Fibroblast of pulmonary artery (primary cell): ENCODE results near the gene ANO7.

Experiments used
- DNase-seq: peaks from one replicate; pipeline ENCODE4 v3.0.0-alpha.2; 2010; ENCODE audit warnings: low read depth
- H3K4me3 ChIP-seq: replicated peaks from 2 replicates; pipeline ENCODE4 v1.5.1; 2011; ENCODE audit warnings: low read depth, mild to moderate bottlenecking, control low read depth, low read length, moderate library complexity
- TF ChIP-seq, protein P1 (sequence below): IDR thresholded peaks from 2 replicates; pipeline ENCODE4 v1.5.1; 2011; ENCODE audit warnings: mild to moderate bottlenecking, control low read depth, low read length, inconsistent platforms; ENCODE audit errors: missing control alignments

The ANO7 gene

GRCh38 chr2:241238693-241239198 is 50.3 kb downstream of the ANO7 start:
- no peak overlapping the region for H3K4me3 ChIP-seq
- TF ChIP-seq, protein P1, sequence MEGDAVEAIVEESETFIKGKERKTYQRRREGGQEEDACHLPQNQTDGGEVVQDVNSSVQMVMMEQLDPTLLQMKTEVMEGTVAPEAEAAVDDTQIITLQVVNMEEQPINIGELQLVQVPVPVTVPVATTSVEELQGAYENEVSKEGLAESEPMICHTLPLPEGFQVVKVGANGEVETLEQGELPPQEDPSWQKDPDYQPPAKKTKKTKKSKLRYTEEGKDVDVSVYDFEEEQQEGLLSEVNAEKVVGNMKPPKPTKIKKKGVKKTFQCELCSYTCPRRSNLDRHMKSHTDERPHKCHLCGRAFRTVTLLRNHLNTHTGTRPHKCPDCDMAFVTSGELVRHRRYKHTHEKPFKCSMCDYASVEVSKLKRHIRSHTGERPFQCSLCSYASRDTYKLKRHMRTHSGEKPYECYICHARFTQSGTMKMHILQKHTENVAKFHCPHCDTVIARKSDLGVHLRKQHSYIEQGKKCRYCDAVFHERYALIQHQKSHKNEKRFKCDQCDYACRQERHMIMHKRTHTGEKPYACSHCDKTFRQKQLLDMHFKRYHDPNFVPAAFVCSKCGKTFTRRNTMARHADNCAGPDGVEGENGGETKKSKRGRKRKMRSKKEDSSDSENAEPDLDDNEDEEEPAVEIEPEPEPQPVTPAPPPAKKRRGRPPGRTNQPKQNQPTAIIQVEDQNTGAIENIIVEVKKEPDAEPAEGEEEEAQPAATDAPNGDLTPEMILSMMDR, result no peak
- DNase-seq, result no peak

DNA sequence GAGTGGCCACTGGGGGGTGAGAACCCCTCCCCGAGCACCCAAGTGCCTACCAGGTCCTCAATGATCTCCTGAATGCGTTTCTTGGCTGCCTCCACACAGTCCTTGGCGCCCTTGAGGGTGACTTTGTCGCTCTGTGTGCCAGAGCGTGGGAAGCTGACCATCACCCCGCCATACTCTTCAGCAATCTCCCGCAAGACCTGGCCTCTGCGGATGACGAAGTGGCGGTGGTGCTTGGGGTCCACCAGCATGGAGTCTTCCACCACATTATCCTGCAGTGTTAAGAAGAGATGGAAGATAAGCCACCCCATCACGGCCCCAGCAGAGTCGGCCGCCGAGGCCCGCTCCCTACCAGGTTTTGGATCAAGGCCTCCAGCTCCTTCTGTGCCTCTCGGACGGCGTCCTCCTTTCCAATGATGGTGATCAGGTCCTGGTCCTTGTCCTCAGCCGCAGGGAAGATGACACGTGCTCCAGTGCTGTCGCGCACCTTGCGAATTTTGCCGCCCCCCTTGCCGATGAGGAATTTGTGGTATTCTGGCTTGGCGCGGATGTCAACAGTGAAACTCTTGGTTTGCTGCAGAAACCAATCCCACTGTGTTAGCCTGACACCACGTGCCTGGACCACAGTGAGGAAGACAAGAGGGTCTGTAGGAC is 51.2 kb downstream of the ANO7 start:
- H3K4me3 ChIP-seq, result no peak overlapping the region
- TF ChIP-seq, protein P1, result no peak
- no peak for DNase-seq

DNA sequence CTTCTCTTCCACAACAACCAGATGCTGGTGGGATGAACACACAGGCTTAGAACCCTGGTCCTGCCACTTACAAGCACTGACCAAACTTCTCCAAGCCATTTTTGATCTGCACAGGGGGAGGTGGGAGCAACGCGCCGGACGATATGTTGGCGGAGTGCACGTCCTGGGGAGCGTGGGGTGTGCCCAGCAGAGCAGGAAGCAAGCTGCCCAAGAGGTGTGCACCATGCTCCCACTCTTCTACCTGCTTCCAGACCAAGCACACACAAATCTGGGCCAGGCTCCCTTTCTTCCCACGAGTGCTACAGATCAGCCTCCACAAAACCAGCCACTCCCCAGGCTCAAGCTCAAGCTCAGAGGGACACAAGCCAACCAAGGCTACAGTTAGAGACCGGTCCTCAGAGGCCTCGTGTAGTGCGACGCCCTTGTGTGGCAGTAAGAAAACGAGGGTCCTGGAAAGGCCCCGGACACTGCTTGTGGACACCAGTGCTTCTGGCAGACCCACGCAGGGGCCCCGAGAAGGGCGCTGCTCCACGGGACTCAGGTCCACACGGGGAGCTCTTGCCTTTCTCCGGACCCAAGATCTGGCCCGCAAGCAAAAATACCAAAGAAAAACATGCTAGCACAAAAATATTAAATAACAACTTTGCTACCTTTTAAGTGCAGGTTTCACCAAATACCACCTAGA is 52.0 kb downstream of the ANO7 start:
- no peak overlapping the region for H3K4me3 ChIP-seq
- TF ChIP-seq, protein P1, result no peak
- DNase-seq, result no peak

- no peak for DNase-seq
- TF ChIP-seq, protein P1, result no peak
- no peak overlapping the region for H3K4me3 ChIP-seq
These were observed 53.2 kb downstream of the ANO7 start for GRCh38 chr2:241241669-241242068.

DNA sequence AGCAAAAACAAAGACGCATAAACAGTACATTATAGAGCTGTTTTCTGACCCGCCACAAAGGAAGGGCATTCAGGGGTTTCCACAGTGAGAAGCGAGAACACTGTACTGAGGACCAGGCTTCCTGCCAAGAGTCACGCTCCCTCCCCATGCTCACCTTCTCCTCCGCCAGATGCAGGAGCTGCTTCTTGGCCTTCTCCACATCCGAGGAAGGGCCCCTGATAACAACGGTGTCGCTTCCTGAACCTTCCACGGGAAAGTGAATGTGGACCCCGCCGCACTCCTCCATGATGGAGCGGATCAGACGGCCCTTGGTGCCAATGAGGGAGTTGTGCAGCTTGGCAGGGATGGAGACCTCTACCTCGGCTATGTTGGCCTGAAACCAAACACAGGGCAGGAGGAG is 53.8 kb downstream of the ANO7 start:
- no peak for DNase-seq
- no peak overlapping the region for H3K4me3 ChIP-seq
- TF ChIP-seq, protein P1, result no peak

DNA sequence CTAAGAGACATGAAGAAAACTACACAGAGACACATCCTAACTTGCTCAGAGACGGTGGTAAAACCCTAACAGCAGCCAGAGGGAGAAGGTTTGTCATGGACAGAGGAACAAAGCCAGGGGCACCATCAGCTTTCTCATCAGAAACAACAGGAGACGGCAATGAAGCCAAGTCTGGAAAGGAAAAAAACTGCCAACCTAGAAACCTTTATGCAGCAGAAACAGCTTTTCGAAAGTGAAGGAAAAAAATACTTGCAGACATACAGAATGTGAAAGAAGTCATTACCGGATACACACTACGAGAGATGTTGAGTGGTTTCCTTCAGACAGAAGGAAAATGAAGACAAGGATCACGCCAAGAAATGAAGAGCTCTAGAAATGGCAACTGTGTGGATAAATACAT is 55.9 kb downstream of the ANO7 start:
- TF ChIP-seq, protein P1, result no peak
- DNase-seq, result no peak
- H3K4me3 ChIP-seq, result no peak overlapping the region

DNA sequence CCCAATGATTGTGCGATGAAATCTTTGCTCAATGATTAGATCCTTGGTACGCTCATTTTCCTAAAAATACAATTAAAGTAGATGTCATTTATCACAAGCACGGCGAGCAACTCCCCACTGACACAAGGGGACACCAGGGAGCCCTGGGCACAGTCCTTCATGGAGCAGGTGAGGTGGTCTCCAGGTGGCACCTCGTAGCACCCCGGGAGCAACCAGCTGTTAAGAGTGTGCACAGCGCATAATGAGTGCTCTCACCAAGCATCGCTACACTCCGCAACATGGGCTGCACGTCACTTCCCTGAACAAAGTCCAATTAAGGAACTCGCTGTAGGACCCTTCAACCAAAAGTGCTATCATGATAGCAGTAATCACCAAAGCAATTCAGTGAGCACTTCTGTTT is 59.8 kb downstream of the ANO7 start:
- no peak for DNase-seq
- TF ChIP-seq, protein P1, result no peak
- H3K4me3 ChIP-seq, result no peak overlapping the region
